Adrenal gland (tissue), 5 donors: Measurements from ENCODE around the gene BSX.

Experiments used
- POLR2A ChIP-seq, 2 donors: fragments of 450-650 bp; IDR thresholded peaks; one replicate each; pipeline ENCODE4 v1.6.1; 2017; ENCODE audit warnings: antibody characterized with exemption in 2 of 2, mild to moderate bottlenecking in 2 of 2, moderate library complexity in 1 of 2
- TF ChIP-seq, protein P1 (sequence below), 6 experiments: fragments of 450-650 bp in 4 of 6; fragments of 200-600 bp in 2 of 6; sonication (generic) in 1 of 6; IDR thresholded peaks; 1 replicate in 5 of 6; 2 replicates in 1 of 6; pipeline versions ENCODE4 v1.5.1 to v1.8.0; 2016 to 2021; ENCODE audit warnings: antibody characterized with exemption in 6 of 6, mild to moderate bottlenecking in 2 of 6, moderate library complexity in 1 of 6
- donor health status: DM: no; HTN: no; CAD: no.

DNA sequence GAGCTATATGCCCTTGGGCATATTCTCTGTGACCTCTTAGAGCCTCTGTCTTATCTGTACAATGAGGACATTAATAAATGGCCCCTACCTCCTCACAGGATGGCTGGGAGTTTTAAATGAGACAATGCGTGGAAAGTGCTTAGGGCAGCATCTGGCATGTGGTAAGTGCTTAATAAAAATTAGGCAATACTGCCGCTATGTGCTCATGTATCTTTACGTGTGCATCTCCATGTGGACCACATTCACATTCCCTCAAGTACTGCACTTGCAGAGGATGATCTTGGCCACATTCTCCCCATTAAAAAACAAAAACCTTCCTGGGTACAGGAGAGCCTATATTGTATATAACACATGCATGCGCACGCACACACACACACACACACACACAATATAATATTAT is 19.1 kb upstream of the BSX start:
- TF ChIP-seq, protein P1, sequence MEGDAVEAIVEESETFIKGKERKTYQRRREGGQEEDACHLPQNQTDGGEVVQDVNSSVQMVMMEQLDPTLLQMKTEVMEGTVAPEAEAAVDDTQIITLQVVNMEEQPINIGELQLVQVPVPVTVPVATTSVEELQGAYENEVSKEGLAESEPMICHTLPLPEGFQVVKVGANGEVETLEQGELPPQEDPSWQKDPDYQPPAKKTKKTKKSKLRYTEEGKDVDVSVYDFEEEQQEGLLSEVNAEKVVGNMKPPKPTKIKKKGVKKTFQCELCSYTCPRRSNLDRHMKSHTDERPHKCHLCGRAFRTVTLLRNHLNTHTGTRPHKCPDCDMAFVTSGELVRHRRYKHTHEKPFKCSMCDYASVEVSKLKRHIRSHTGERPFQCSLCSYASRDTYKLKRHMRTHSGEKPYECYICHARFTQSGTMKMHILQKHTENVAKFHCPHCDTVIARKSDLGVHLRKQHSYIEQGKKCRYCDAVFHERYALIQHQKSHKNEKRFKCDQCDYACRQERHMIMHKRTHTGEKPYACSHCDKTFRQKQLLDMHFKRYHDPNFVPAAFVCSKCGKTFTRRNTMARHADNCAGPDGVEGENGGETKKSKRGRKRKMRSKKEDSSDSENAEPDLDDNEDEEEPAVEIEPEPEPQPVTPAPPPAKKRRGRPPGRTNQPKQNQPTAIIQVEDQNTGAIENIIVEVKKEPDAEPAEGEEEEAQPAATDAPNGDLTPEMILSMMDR (IDR thresholded peaks at IDR 0.05): no peak
- no peak for TF ChIP-seq POLR2A (IDR thresholded peaks at IDR 0.05)
